ENCODE measurements around the gene FEZF1.

DNA sequence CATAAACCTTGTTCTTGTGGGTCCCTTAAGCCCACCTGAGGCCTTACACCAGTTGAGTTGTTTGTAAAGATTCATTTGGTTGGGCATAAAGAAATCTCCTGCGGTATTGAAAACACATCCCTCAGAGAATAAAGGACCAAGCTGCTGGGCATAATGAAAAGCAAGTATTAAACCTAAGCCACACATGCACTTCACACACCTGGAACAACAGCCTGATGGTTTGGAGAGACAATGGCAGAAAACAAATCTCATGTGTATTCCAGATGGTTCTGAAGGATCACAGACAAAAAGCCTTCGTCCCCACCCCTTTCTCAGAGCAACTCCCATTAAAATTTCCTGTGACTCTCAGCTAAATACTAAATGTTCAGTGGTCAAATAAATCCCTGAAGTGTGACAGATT, 44.2 kb downstream of the FEZF1 start:
- TF ChIP-seq, protein P1, sequence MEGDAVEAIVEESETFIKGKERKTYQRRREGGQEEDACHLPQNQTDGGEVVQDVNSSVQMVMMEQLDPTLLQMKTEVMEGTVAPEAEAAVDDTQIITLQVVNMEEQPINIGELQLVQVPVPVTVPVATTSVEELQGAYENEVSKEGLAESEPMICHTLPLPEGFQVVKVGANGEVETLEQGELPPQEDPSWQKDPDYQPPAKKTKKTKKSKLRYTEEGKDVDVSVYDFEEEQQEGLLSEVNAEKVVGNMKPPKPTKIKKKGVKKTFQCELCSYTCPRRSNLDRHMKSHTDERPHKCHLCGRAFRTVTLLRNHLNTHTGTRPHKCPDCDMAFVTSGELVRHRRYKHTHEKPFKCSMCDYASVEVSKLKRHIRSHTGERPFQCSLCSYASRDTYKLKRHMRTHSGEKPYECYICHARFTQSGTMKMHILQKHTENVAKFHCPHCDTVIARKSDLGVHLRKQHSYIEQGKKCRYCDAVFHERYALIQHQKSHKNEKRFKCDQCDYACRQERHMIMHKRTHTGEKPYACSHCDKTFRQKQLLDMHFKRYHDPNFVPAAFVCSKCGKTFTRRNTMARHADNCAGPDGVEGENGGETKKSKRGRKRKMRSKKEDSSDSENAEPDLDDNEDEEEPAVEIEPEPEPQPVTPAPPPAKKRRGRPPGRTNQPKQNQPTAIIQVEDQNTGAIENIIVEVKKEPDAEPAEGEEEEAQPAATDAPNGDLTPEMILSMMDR (IDR thresholded peaks at IDR 0.05), result no peak
- no peak for TF ChIP-seq POLR2A (IDR thresholded peaks at IDR 0.05)
- no peak for TF ChIP-seq POLR2AphosphoS5 (IDR thresholded peaks at IDR 0.05)

Data from upper lobe of left lung (tissue), 4 donors.